H1 (cell line): Measurements from ENCODE around the gene FOXM1. TPM values are rescaled to one million over a fixed set of nuclear protein-coding genes. Genes with fewer than 3 reads are reported as not detected.

Experiments used
- CTCF ChIA-PET: fragments of 300-600 bp; sonication (Branson Sonifier 250); formaldehyde crosslinking; loops from one replicate; lab custom pipeline; 2021; ENCODE audit not compliant: partially characterized antibody; lab: Charles Lee
- POLR2A ChIA-PET: fragments of 300-600 bp; sonication (Branson Sonifier 250); formaldehyde crosslinking; loops from one replicate; lab custom pipeline; 2021; ENCODE audit warnings: inconsistent platforms; ENCODE audit not compliant: partially characterized antibody; lab: Charles Lee
- DNase-seq, 2 experiments: peaks; one replicate each; pipeline versions ENCODE4 v3.0.0 to v3.0.0-alpha.2; 2010 to 2022; ENCODE audit warnings: low spot score in 2 of 2, low read depth in 1 of 2, mixed read lengths in 1 of 2
- FAIRE-seq: peaks from 2 replicates; lab custom pipeline; 2011; peaks lifted over from hg19 to GRCh38; lab: Jason Lieb, UNC
- H2AFZ ChIP-seq: 2 replicates; pipeline ENCODE4 v1.8.1; 2012; ENCODE audit warnings: low read length, inconsistent platforms
- H2AK5ac ChIP-seq: 2 replicates; pipeline ENCODE4 v1.6.1; 2013; ENCODE audit warnings: low read depth, low read length
- H2BK120ac ChIP-seq: replicated peaks from 2 replicates; pipeline ENCODE3; 2013; ENCODE audit warnings: low read depth, low read length, inconsistent platforms
- H2BK12ac ChIP-seq: 2 replicates; pipeline ENCODE4 v1.6.1; 2013; ENCODE audit warnings: low read depth, low read length
- H2BK15ac ChIP-seq: 2 replicates; pipeline ENCODE4 v1.6.1; 2013; ENCODE audit warnings: low read length
- H2BK20ac ChIP-seq: 2 replicates; pipeline ENCODE4 v1.6.1; 2013; ENCODE audit warnings: low read length
- H2BK5ac ChIP-seq: 2 replicates; pipeline ENCODE4 v1.6.1; 2013; ENCODE audit warnings: low read depth, low read length
- H3K14ac ChIP-seq: 2 replicates; pipeline ENCODE4 v1.6.1; 2013; ENCODE audit warnings: inconsistent platforms; ENCODE audit not compliant: insufficient read length
- H3K18ac ChIP-seq: 2 replicates; pipeline ENCODE4 v1.6.1; 2013; ENCODE audit warnings: low read length; ENCODE audit errors: extremely low read depth
- H3K23ac ChIP-seq: 2 replicates; pipeline ENCODE4 v1.6.1; 2013; ENCODE audit warnings: inconsistent platforms; ENCODE audit not compliant: insufficient read length
- H3K23me2 ChIP-seq: 2 replicates; pipeline ENCODE4 v1.6.1; 2013; ENCODE audit warnings: low read depth, low read length
- H3K27ac ChIP-seq: 2 replicates; pipeline ENCODE4 v1.6.1; 2011; ENCODE audit warnings: low read depth, low read length, inconsistent platforms
- H3K27me3 ChIP-seq, 4 experiments: replicated peaks in 1 of 4; 1 replicate in 1 of 4; 2 replicates in 3 of 4; pipeline versions ENCODE4 v1.6.1 to v1.8.1; 2011 to 2013; ENCODE audit warnings: low read length in 3 of 4, mild to moderate bottlenecking in 3 of 4, inconsistent platforms in 2 of 4, mixed read lengths in 2 of 4, moderate library complexity in 1 of 4; ENCODE audit not compliant: control insufficient read depth in 3 of 4, insufficient read depth in 3 of 4; ENCODE audit errors: extremely low read depth in 1 of 4
- H3K36me3 ChIP-seq, 4 experiments: 2 replicates each; pipeline versions ENCODE4 v1.6.1 to v1.8.1; 2011 to 2013; ENCODE audit warnings: mild to moderate bottlenecking in 4 of 4, low read length in 3 of 4, moderate library complexity in 2 of 4, control low read depth in 1 of 4, inconsistent platforms in 1 of 4; ENCODE audit not compliant: insufficient read depth in 4 of 4, control insufficient read depth in 2 of 4
- H3K4ac ChIP-seq: replicated peaks from 2 replicates; pipeline ENCODE3; 2013; ENCODE audit warnings: low read length, low read depth, mixed read lengths, inconsistent platforms; ENCODE audit not compliant: insufficient read length
- H3K4me1 ChIP-seq, 4 experiments: replicated peaks in 1 of 4; 1 replicate in 1 of 4; 2 replicates in 3 of 4; pipeline versions ENCODE4 v1.6.1 to v1.8.1; 2011 to 2013; ENCODE audit warnings: low read length in 3 of 4, inconsistent platforms in 2 of 4, mixed read lengths in 1 of 4; ENCODE audit not compliant: insufficient read depth in 4 of 4, control insufficient read depth in 3 of 4
- H3K4me2 ChIP-seq, 2 experiments: 2 replicates each; pipeline versions ENCODE4 v1.6.1 to v1.8.1; 2011 to 2013; ENCODE audit warnings: low read depth in 2 of 2, low read length in 2 of 2, control low read depth in 1 of 2, inconsistent platforms in 1 of 2, mild to moderate bottlenecking in 1 of 2; ENCODE audit not compliant: insufficient read depth in 1 of 2
- H3K4me3 ChIP-seq, 4 experiments: fragments of 200-600, 300-600 bp in 1 of 4; sonication (generic), shearing (Covaris generic), sonication (Bioruptor Twin) in 1 of 4; 2 replicates each; pipeline versions ENCODE4 v1.5.1 to v1.8.1; 2011 to 2016; ENCODE audit warnings: low read length in 4 of 4, low read depth in 3 of 4, control low read depth in 2 of 4, inconsistent platforms in 2 of 4, mild to moderate bottlenecking in 2 of 4, mixed read lengths in 1 of 4, moderate library complexity in 1 of 4; ENCODE audit not compliant: insufficient read depth in 2 of 4; ENCODE audit errors: extremely low read depth in 1 of 4
- H3K56ac ChIP-seq: replicated peaks from 2 replicates; pipeline ENCODE3; 2013; ENCODE audit warnings: low read depth, mild to moderate bottlenecking, mixed read lengths, low read length, inconsistent platforms; ENCODE audit not compliant: insufficient read length
- H3K79me1 ChIP-seq: 2 replicates; pipeline ENCODE4 v1.6.1; 2013; ENCODE audit warnings: low read depth, low read length, control low read depth
- H3K79me2 ChIP-seq, 2 experiments: 2 replicates each; pipeline versions ENCODE4 v1.6.1 to v1.8.1; 2012 to 2013; ENCODE audit warnings: low read length in 2 of 2, mild to moderate bottlenecking in 2 of 2, inconsistent platforms in 1 of 2; ENCODE audit not compliant: insufficient read depth in 2 of 2, control insufficient read depth in 1 of 2
- H3K9ac ChIP-seq, 4 experiments: replicated peaks in 1 of 4; 1 replicate in 1 of 4; 2 replicates in 3 of 4; pipeline versions ENCODE4 v1.6.1 to v1.8.1; 2011 to 2013; ENCODE audit warnings: low read depth in 3 of 4, low read length in 3 of 4, control low read depth in 2 of 4, mild to moderate bottlenecking in 2 of 4, moderate library complexity in 2 of 4, inconsistent platforms in 1 of 4; ENCODE audit errors: extremely low read depth in 1 of 4
- H3K9me3 ChIP-seq, 2 experiments: 2 replicates each; pipeline versions ENCODE4 v1.6.1 to v1.8.1; 2012 to 2013; ENCODE audit warnings: mild to moderate bottlenecking in 2 of 2, moderate library complexity in 2 of 2, control low read depth in 1 of 2, inconsistent platforms in 1 of 2, low read depth in 1 of 2, low read length in 1 of 2, mixed read lengths in 1 of 2; ENCODE audit not compliant: insufficient read depth in 2 of 2
- H4K20me1 ChIP-seq, 2 experiments: replicated peaks in 1 of 2; 2 replicates each; pipeline versions ENCODE3 to v1.8.1; 2011 to 2013; ENCODE audit warnings: inconsistent platforms in 2 of 2, low read length in 2 of 2, mild to moderate bottlenecking in 1 of 2; ENCODE audit not compliant: insufficient read depth in 2 of 2, control insufficient read depth in 1 of 2
- H4K5ac ChIP-seq: 2 replicates; pipeline ENCODE4 v1.6.1; 2013; ENCODE audit warnings: low read length, low read depth, mixed read lengths, inconsistent platforms; ENCODE audit not compliant: insufficient read length
- H4K8ac ChIP-seq: 2 replicates; pipeline ENCODE4 v1.8.0; 2013; ENCODE audit warnings: mild to moderate bottlenecking, moderate library complexity, low read length, inconsistent platforms; ENCODE audit not compliant: insufficient read depth; ENCODE audit errors: extremely low read depth
- H4K91ac ChIP-seq: replicated peaks from 2 replicates; pipeline ENCODE3; 2013; ENCODE audit warnings: low read length, mixed read lengths, inconsistent platforms; ENCODE audit not compliant: insufficient read length
- BRCA1 ChIP-seq: IDR thresholded peaks from 2 replicates; pipeline ENCODE4 v1.6.1; 2012; ENCODE audit warnings: low read depth, low read length, improper control_type of control experiment
- CHD2 ChIP-seq: IDR thresholded peaks from 2 replicates; pipeline ENCODE4 v1.6.1; 2012; ENCODE audit warnings: low read length, improper control_type of control experiment
- CREB1 ChIP-seq: IDR thresholded peaks from 2 replicates; pipeline ENCODE4 v1.6.1; 2012; ENCODE audit warnings: inconsistent platforms
- CTBP2 ChIP-seq: IDR thresholded peaks from 2 replicates; pipeline ENCODE4 v1.7.0; 2011; ENCODE audit warnings: borderline replicate concordance, mild to moderate bottlenecking, moderate library complexity, mixed read lengths, low read length; ENCODE audit not compliant: insufficient read depth, insufficient read length
- EGR1 ChIP-seq: IDR thresholded peaks from 2 replicates; pipeline ENCODE4 v1.6.1; 2011; ENCODE audit warnings: low read depth, low read length, borderline replicate concordance
- EP300 ChIP-seq, 2 experiments: IDR thresholded peaks; 1 replicate in 1 of 2; 2 replicates in 1 of 2; pipeline ENCODE4 v1.6.1; 2011 to 2012; ENCODE audit warnings: low read depth in 2 of 2, low read length in 2 of 2, mild to moderate bottlenecking in 2 of 2, borderline replicate concordance in 1 of 2, inconsistent platforms in 1 of 2, moderate library complexity in 1 of 2
- FOSL1 ChIP-seq: IDR thresholded peaks from 2 replicates; pipeline ENCODE4 v1.6.1; 2011; ENCODE audit warnings: mild to moderate bottlenecking, low read depth, low read length, moderate library complexity; ENCODE audit not compliant: insufficient read depth
- NRF1 ChIP-seq: IDR thresholded peaks from 2 replicates; pipeline ENCODE4 v1.6.1; 2011; ENCODE audit warnings: mild to moderate bottlenecking, low read depth, low read length, improper control_type of control experiment
- SIN3A ChIP-seq, 2 experiments: IDR thresholded peaks in 1 of 2; conservative IDR thresholded peaks in 1 of 2; 2 replicates each; pipeline ENCODE4 v1.6.1; 2011 to 2012; ENCODE audit warnings: low read length in 2 of 2, improper control_type of control experiment in 1 of 2, low read depth in 1 of 2, mild to moderate bottlenecking in 1 of 2
- SP4 ChIP-seq: IDR thresholded peaks from 2 replicates; pipeline ENCODE4 v1.6.1; 2012; ENCODE audit warnings: low read length, inconsistent platforms
- SRF ChIP-seq: IDR thresholded peaks from 2 replicates; pipeline ENCODE4 v1.6.1; 2011; ENCODE audit warnings: mild to moderate bottlenecking, low read depth, low read length, moderate library complexity
- TAF1 ChIP-seq: IDR thresholded peaks from 2 replicates; pipeline ENCODE4 v1.6.1; 2011; ENCODE audit warnings: mild to moderate bottlenecking, low read depth, low read length
- TAF7 ChIP-seq: optimal IDR thresholded peaks from 2 replicates; pipeline ENCODE3; 2011; ENCODE audit warnings: low read depth, mild to moderate bottlenecking, inconsistent platforms, low read length, moderate library complexity, borderline replicate concordance
- YY1 ChIP-seq: IDR thresholded peaks from 2 replicates; pipeline ENCODE4 v1.6.1; 2011; ENCODE audit warnings: low read depth, mild to moderate bottlenecking, low read length
- WGBS, 2 experiments: shearing (Covaris generic) in 1 of 2; methylation state at CpG; one replicate each; pipeline versions ENCODE4 v1.1.6 to v1.1.7; 2013 to 2015; ENCODE audit warnings: low lambda C conversion rate in 2 of 2, mixed read lengths in 2 of 2, inconsistent platforms in 1 of 2, low coverage in 1 of 2, missing lambda C conversion rate in 1 of 2; ENCODE audit not compliant: insufficient replicate concordance in 2 of 2, insufficient coverage in 1 of 2, insufficient read length in 1 of 2; ENCODE audit errors: extremely low coverage in 1 of 2, missing lambda C conversion rate in 1 of 2; 5-methylcytosine and 5-hydroxymethylcytosine counted together
- polyA plus RNA-seq, 7 experiments: library from polyadenylated mRNA; depleted of rRNA in 3 of 7; stranded (reverse) in 5 of 7; unstranded in 2 of 7; fragments of >200 nt in 5 of 7; fragments of 200-250 nt in 2 of 7; gene quantifications; 1 replicate in 5 of 7; 2 replicates in 1 of 7; 4 replicates in 1 of 7; pipeline versions ENCODE4 v1.2.1 to v1.2.3, GENCODE V29; 2011 to 2013; ENCODE audit warnings: missing spikeins in 2 of 7, mixed read lengths in 2 of 7
- total RNA-seq: library from RNA; stranded (reverse); fragmentation: NEBNext Ultra II Directional; extraction: Animal tissue kit (Norgen Biotek cat#: 25700); gene quantifications from 2 replicates; pipeline ENCODE4 v1.2.1, GENCODE V29; 2021

Gene FOXM1
- total and polyA plus RNA-seq, 2 of the 8 experiments (the other 6 are each of a cell fraction or from before 2014, with no cell fraction given) = 58.1 to 121 TPM

DNA sequence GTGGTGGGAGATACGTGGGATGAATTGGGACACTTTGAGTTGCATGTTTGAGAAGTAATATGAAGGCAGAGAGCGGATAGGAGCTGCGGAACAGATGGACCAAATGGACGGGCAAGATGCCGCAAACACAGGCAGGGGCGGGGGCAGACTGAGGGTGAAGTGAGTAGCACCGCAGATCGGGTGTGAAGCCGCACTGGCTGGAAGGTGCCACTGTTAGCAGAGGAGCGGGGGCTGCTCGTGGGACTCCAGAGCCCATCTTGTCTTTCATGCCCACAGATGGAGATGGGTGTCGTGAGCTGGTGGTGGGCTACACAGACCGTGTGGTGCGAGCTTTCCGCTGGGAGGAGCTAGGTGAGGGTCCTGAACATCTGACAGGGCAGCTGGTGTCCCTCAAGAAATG lies 57.2 kb downstream of the FOXM1 start:
- Histone ChIP-seq H3K79me2 (peaks cover 0 to 10% of the 10 kb centered on the region in 2 experiments; a peak in 1 of 4 replicates), H3K36me3 (peaks cover 16 to 53% (median 24%) of the 10 kb centered on the region in 4 experiments), H3K23ac (no peak overlapping the region), H2BK12ac (no peak overlapping the region; the same call in 1 of the 2 replicates), H3K14ac (no peak overlapping the region), H3K27ac (no peak overlapping the region), H3K9me3 (no peaks in the 10 kb centered on the region), H2BK5ac (no peak overlapping the region), H3K4ac (no peak overlapping the region), H2AFZ (no peak overlapping the region), H3K79me1 (no peaks in the 10 kb centered on the region; the same call in 1 of the 2 replicates), H3K18ac (no peak overlapping the region), H2AK5ac (no peak overlapping the region), H3K9ac (peak overlapping the region in 1 of 4 experiments; percentile 38; a peak in 1 of 7 replicates), H4K91ac (no peak overlapping the region), H3K4me2 (no peak overlapping the region), H4K8ac (peak overlapping the region; percentile 59), H3K4me3 (no peak overlapping the region), H2BK120ac (no peak overlapping the region), H3K56ac (no peak overlapping the region), H2BK20ac (no peak overlapping the region), H3K23me2 (no peaks in the 10 kb centered on the region), H2BK15ac (no peak overlapping the region), H3K27me3 (no peaks in the 10 kb centered on the region), H4K20me1 (peaks cover 0 to 11% of the 10 kb centered on the region in 2 experiments), H4K5ac (no peak overlapping the region), H3K4me1 (peaks cover 0 to 11% (median 2%) of the 10 kb centered on the region in 4 experiments; a peak in 4 of 7 replicates)
- POLR2A ChIA-PET = interaction anchor here (0.7 to 8.7 kb wide), 5 partner anchors 10 to 61 kb away, joined by 3 to 58 read pairs (median 4); partner anchors contain the start of gene NRIP2
- 94% methylated on average over 15 of the region's 15 CpGs; no CpG with 5 or more reads in 1 of the 2 experiments for WGBS, 2 experiments
- FAIRE-seq (no peak), DNase-seq (no peak)
- CTCF ChIA-PET = interaction anchor here (0.6 to 1.7 kb wide), 6 partner anchors 8 to 214 kb away, joined by 3 to 7 read pairs (median 3); no protein-coding TSS in a partner anchor
- TF ChIP-seq YY1 (no peak), BRCA1 (no peak), EGR1 (no peak), CTBP2 (no peak), FOSL1 (no peak), SIN3A (conservative IDR thresholded peaks at IDR 0.05 in 1 of 2, IDR thresholded peaks at IDR 0.05 in 1 of 2; ENCODE audit: low read depth in 1 of 2, low read length in 2 of 2) (no peak), SRF (no peak), SP4 (no peak), CHD2 (no peak), TAF7 (no peak), EP300 (IDR thresholded peaks at IDR 0.05; ENCODE audit: borderline replicate concordance in 1 of 2, low read depth in 2 of 2, low read length in 2 of 2) (no peak), NRF1 (no peak), TAF1 (no peak), CREB1 (no peak)
